ENCODE data around the gene GNA15.

The GNA15 gene

GRCh38 chr19:3196064-3196932 is 60.5 kb downstream of the GNA15 start:
- Histone ChIP-seq H3K27ac (ENCODE audit: insufficient read depth in 1 of 2, low read depth in 1 of 2, low read length in 2 of 2, poor library complexity in 1 of 2, severe bottlenecking in 2 of 2) (no peak overlapping the region), H3K36me3 (ENCODE audit: control insufficient read depth in 4 of 4, insufficient read depth in 4 of 4, low read length in 3 of 4) (peaks cover 0 to 53% (median 29%) of the 10 kb centered on the region in 4 experiments), H3K4me1 (ENCODE audit: control extremely low read depth in 1 of 4, control insufficient read depth in 4 of 4, insufficient read depth in 4 of 4, low read length in 3 of 4) (peaks cover 0 to 22% (median 15%) of the 10 kb centered on the region in 4 experiments), H3K4me3 (ENCODE audit: control insufficient read depth in 1 of 7, extremely low read depth in 1 of 7, insufficient read depth in 4 of 7, low read depth in 2 of 7, low read length in 6 of 7) (no peak overlapping the region), H3K9me3 (ENCODE audit: control extremely low read depth in 1 of 5, control insufficient read depth in 4 of 5, insufficient read depth in 2 of 5, low read depth in 1 of 5, low read length in 4 of 5) (no peaks in the 10 kb centered on the region), H3K27me3 (replicated peaks in 2 of 5; ENCODE audit: control insufficient read depth in 4 of 5, insufficient read depth in 5 of 5, low read length in 4 of 5) (no peaks in the 10 kb centered on the region)
- CTCF ChIA-PET: no interaction called here
- DNase-seq: no peak
- WGBS (ENCODE audit: insufficient coverage): 96% methylated on average over 39 of the region's 42 CpGs
- POLR2A ChIA-PET: no interaction called here

DNA sequence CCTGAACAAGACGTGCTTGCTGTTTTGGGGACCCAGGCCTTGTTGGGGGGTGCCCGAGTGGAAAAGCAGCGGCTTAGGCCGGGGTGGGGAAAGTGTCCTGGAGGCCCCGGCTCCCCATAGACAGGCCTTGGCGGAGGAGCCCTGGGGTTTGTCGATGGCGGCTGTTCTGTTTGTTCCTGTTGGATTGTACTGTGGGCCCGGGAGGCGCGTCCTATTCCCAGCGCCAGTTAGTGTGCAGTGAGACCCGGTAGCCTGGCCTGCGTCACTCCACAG is 61.0 kb downstream of the GNA15 start:
- H3K4me3 ChIP-seq (ENCODE audit: control insufficient read depth in 1 of 7, extremely low read depth in 1 of 7, insufficient read depth in 4 of 7, low read depth in 2 of 7, low read length in 6 of 7): no peak overlapping the region
- no peak for DNase-seq
- no peaks in the 10 kb centered on the region for H3K27me3 ChIP-seq (replicated peaks in 2 of 5; ENCODE audit: control insufficient read depth in 4 of 5, insufficient read depth in 5 of 5, low read length in 4 of 5)
- H3K9me3 ChIP-seq (ENCODE audit: control extremely low read depth in 1 of 5, control insufficient read depth in 4 of 5, insufficient read depth in 2 of 5, low read depth in 1 of 5, low read length in 4 of 5): no peaks in the 10 kb centered on the region
- POLR2A ChIA-PET: no interaction called here
- peaks cover 0 to 22% (median 15%) of the 10 kb centered on the region in 4 experiments for H3K4me1 ChIP-seq (ENCODE audit: control extremely low read depth in 1 of 4, control insufficient read depth in 4 of 4, insufficient read depth in 4 of 4, low read length in 3 of 4)
- peaks cover 0 to 50% (median 27%) of the 10 kb centered on the region in 4 experiments for H3K36me3 ChIP-seq (ENCODE audit: control insufficient read depth in 4 of 4, insufficient read depth in 4 of 4, low read length in 3 of 4)
- CTCF ChIA-PET: no interaction called here
- no peak overlapping the region for H3K27ac ChIP-seq (ENCODE audit: insufficient read depth in 1 of 2, low read depth in 1 of 2, low read length in 2 of 2, poor library complexity in 1 of 2, severe bottlenecking in 2 of 2)
- WGBS (ENCODE audit: insufficient coverage): 94% methylated on average over 13 of the region's 14 CpGs

DNA sequence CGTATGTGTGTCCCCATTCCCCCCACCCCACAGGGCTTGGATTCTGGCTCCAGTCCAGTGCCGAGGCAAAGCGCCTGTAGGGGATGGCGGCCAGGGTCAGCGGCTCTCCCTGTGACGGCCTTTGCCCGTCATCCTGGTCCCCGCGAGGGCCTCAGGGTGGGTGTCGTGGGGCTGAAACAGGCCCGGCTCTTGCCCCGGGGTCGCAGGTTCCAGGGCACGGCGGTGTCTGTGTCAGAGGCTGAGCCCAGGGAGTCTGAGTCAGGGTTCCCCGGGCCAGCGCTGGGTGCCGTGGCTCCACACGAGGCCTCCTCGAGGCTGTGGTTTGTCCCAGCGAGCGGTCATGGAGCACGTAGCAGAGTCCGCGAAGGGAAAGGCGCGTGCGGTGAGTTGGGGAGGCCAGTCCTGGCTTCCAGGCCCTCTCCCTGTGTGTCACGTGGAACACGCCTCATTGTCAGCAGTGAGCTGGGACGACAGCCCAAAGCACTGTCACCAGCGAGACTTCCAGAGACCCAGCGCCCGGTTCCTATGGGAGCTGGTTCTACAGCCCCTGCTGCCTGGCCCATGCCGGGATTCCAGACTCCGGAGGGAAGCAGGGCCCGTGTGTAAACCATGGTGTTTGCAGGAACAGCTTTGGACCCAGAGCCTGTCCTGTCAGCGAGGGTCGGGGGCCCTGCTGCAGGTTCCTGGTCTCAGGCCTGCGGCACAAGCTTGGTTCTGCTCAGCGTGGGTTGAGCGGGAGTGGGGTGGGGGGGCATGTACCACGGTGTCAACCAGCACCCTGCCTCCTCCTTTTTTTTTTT is 63.3 kb downstream of the GNA15 start:
- peaks cover 0 to 66% (median 35%) of the 10 kb centered on the region in 4 experiments for H3K36me3 ChIP-seq (ENCODE audit: control insufficient read depth in 4 of 4, insufficient read depth in 4 of 4, low read length in 3 of 4)
- peaks cover 0 to 4% (median 3%) of the 10 kb centered on the region in 4 experiments for H3K4me1 ChIP-seq (ENCODE audit: control extremely low read depth in 1 of 4, control insufficient read depth in 4 of 4, insufficient read depth in 4 of 4, low read length in 3 of 4)
- no peak for DNase-seq
- no peak overlapping the region for H3K4me3 ChIP-seq (ENCODE audit: control insufficient read depth in 1 of 7, extremely low read depth in 1 of 7, insufficient read depth in 4 of 7, low read depth in 2 of 7, low read length in 6 of 7)
- H3K9me3 ChIP-seq (ENCODE audit: control extremely low read depth in 1 of 5, control insufficient read depth in 4 of 5, insufficient read depth in 2 of 5, low read depth in 1 of 5, low read length in 4 of 5): no peaks in the 10 kb centered on the region
- WGBS (ENCODE audit: insufficient coverage): 97% methylated on average over 37 of the region's 43 CpGs
- POLR2A ChIA-PET: no interaction called here
- no peaks in the 10 kb centered on the region for H3K27me3 ChIP-seq (replicated peaks in 2 of 5; ENCODE audit: control insufficient read depth in 4 of 5, insufficient read depth in 5 of 5, low read length in 4 of 5)
- CTCF ChIA-PET: interaction anchor here (0.5 to 1.6 kb wide), 2 partner anchors 11 to 24 kb away, joined by 3 read pairs; no protein-coding TSS in a partner anchor
- no peak overlapping the region for H3K27ac ChIP-seq (ENCODE audit: insufficient read depth in 1 of 2, low read depth in 1 of 2, low read length in 2 of 2, poor library complexity in 1 of 2, severe bottlenecking in 2 of 2)

DNA sequence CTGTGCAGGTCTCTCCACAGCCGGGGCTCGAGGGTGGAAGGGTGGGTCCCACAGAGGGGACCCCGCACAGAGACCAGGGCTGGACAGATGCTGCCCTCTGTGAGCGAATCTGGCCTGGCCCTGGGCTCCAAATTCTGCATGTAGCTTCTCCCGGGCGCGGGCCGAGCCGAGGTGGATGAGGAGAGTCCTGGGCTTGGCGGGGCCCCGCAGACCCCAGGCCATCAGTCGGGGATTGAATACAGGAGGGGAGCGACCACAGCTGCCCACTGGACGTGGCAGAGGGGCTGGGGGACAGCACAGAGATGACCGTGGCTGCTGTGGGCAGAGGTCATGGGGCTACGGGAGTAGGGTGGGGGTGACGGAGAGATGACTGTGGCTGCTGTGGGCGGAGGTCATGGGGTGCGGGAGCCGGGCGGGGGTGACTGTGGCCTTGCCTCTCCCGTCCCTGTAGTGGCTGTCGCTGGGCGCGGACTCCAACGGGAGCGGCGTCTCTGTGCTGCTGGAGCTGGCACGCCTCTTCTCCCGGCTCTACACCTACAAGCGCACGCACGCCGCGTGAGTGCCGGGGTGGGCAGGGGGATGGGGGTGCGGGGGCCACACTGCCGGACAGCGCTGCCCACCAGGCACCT is 65.4 kb downstream of the GNA15 start:
- 98% methylated on average over 36 of the region's 39 CpGs for WGBS (ENCODE audit: insufficient coverage)
- H3K27me3 ChIP-seq (replicated peaks in 2 of 5; ENCODE audit: control insufficient read depth in 4 of 5, insufficient read depth in 5 of 5, low read length in 4 of 5): no peaks in the 10 kb centered on the region
- ChIA-PET POLR2A (no interaction called here), CTCF (no interaction called here)
- no peaks in the 10 kb centered on the region for H3K4me1 ChIP-seq (ENCODE audit: control extremely low read depth in 1 of 4, control insufficient read depth in 4 of 4, insufficient read depth in 4 of 4, low read length in 3 of 4)
- H3K36me3 ChIP-seq (ENCODE audit: control insufficient read depth in 4 of 4, insufficient read depth in 4 of 4, low read length in 3 of 4): peaks cover 0 to 68% (median 42%) of the 10 kb centered on the region in 4 experiments
- no peak for DNase-seq
- no peak overlapping the region for H3K4me3 ChIP-seq (ENCODE audit: control insufficient read depth in 1 of 7, extremely low read depth in 1 of 7, insufficient read depth in 4 of 7, low read depth in 2 of 7, low read length in 6 of 7)
- no peak overlapping the region for H3K27ac ChIP-seq (ENCODE audit: insufficient read depth in 1 of 2, low read depth in 1 of 2, low read length in 2 of 2, poor library complexity in 1 of 2, severe bottlenecking in 2 of 2)
- no peaks in the 10 kb centered on the region for H3K9me3 ChIP-seq (ENCODE audit: control extremely low read depth in 1 of 5, control insufficient read depth in 4 of 5, insufficient read depth in 2 of 5, low read depth in 1 of 5, low read length in 4 of 5)

DNA sequence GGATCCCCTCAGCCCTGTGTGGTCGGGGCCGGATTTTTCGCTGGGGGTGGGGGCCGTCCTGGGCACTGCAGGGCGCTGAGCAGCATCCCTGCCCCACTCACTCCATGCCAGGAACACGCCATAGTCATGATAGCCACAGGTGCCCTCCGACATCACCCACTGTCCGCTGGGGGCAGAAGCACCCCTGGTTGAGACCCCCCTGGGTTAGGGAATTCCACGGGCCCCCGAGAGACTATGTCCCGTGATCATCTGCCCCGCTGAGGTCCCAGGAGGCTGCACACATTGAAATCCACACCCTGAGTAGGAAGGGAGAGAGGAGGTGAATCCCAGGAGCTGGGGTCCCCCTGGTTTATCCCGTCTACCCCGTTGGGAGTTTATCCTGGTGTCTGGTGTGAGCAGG is 66.1 kb downstream of the GNA15 start:
- Histone ChIP-seq H3K4me1 (ENCODE audit: control extremely low read depth in 1 of 4, control insufficient read depth in 4 of 4, insufficient read depth in 4 of 4, low read length in 3 of 4) (no peaks in the 10 kb centered on the region), H3K9me3 (ENCODE audit: control extremely low read depth in 1 of 5, control insufficient read depth in 4 of 5, insufficient read depth in 2 of 5, low read depth in 1 of 5, low read length in 4 of 5) (no peaks in the 10 kb centered on the region), H3K4me3 (ENCODE audit: control insufficient read depth in 1 of 7, extremely low read depth in 1 of 7, insufficient read depth in 4 of 7, low read depth in 2 of 7, low read length in 6 of 7) (no peak overlapping the region), H3K36me3 (ENCODE audit: control insufficient read depth in 4 of 4, insufficient read depth in 4 of 4, low read length in 3 of 4) (peaks cover 0 to 65% (median 41%) of the 10 kb centered on the region in 4 experiments), H3K27me3 (replicated peaks in 2 of 5; ENCODE audit: control insufficient read depth in 4 of 5, insufficient read depth in 5 of 5, low read length in 4 of 5) (no peaks in the 10 kb centered on the region), H3K27ac (ENCODE audit: insufficient read depth in 1 of 2, low read depth in 1 of 2, low read length in 2 of 2, poor library complexity in 1 of 2, severe bottlenecking in 2 of 2) (no peak overlapping the region)
- ChIA-PET CTCF (no interaction called here), POLR2A (interaction anchor here (0.6 kb wide), 1 partner anchor 288 kb away, joined by 4 read pairs; no protein-coding TSS in a partner anchor)
- WGBS (ENCODE audit: insufficient coverage): 96% methylated on average over 11 of the region's 14 CpGs
- no peak for DNase-seq

DNA sequence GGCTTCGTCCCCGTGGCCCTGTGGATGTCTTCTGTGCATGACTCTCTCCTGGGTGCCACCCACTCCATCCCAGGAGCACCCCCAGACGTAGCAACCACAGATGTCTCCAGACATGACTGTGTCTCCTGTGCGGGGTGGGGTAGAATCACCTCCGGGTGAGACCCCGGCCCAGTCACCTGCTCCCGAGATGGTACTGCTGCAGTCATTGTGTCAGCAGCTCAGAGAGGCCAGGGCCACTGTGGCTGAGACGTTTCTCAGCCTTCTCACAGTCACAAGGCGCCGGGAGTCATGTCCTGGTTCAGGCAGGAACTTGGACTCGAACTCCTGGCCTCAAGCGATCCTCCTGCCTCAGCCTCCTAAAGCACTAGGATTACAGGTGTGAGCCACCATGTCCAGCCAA is 66.5 kb downstream of the GNA15 start:
- H3K4me1 ChIP-seq (ENCODE audit: control extremely low read depth in 1 of 4, control insufficient read depth in 4 of 4, insufficient read depth in 4 of 4, low read length in 3 of 4): no peaks in the 10 kb centered on the region
- no peaks in the 10 kb centered on the region for H3K9me3 ChIP-seq (ENCODE audit: control extremely low read depth in 1 of 5, control insufficient read depth in 4 of 5, insufficient read depth in 2 of 5, low read depth in 1 of 5, low read length in 4 of 5)
- 92% methylated on average over 11 of the region's 12 CpGs for WGBS (ENCODE audit: insufficient coverage)
- POLR2A ChIA-PET: interaction anchor here (0.6 kb wide), 1 partner anchor 288 kb away, joined by 4 read pairs; no protein-coding TSS in a partner anchor
- DNase-seq: no peak
- no peaks in the 10 kb centered on the region for H3K27me3 ChIP-seq (replicated peaks in 2 of 5; ENCODE audit: control insufficient read depth in 4 of 5, insufficient read depth in 5 of 5, low read length in 4 of 5)
- CTCF ChIA-PET: interaction anchor here (1.3 kb wide), 1 partner anchor 8 kb away, joined by 3 read pairs; no protein-coding TSS in a partner anchor
- no peak overlapping the region for H3K27ac ChIP-seq (ENCODE audit: insufficient read depth in 1 of 2, low read depth in 1 of 2, low read length in 2 of 2, poor library complexity in 1 of 2, severe bottlenecking in 2 of 2)
- H3K36me3 ChIP-seq (ENCODE audit: control insufficient read depth in 4 of 4, insufficient read depth in 4 of 4, low read length in 3 of 4): peaks cover 0 to 65% (median 43%) of the 10 kb centered on the region in 4 experiments
- no peak overlapping the region for H3K4me3 ChIP-seq (ENCODE audit: control insufficient read depth in 1 of 7, extremely low read depth in 1 of 7, insufficient read depth in 4 of 7, low read depth in 2 of 7, low read length in 6 of 7)
